ENCODE data around the gene SEMG2. TPM values are rescaled to one million over a fixed set of nuclear protein-coding genes. Genes with fewer than 3 reads are reported as not detected.

The SEMG2 gene
- total RNA-seq, 2 experiments from 2014 or later, result not detected

DNA sequence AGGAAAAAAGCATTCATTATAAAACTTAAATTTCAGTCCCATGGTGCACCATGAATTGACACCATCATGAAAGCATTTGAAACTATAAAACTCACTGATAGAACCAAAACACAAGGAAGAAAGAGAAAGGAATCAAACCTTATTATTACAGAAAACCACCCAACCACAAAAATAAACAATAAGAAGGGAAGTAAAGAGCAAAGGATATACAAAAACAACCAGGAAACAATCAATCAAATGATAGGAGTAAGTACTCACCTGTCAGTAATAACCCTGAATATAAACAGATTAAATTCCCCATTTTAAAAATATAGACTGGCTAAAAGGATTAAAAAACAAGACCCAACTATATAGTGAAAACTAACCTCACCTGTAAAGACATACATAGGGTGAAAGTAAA, 27.4 kb downstream of the SEMG2 start:
- Mint-ChIP-seq H3K4me3 (no peak overlapping the region), H3K27me3 (peaks cover 57% of the 10 kb centered on the region), H3K36me3 (ENCODE audit: low read depth) (no peaks in the 10 kb centered on the region), H3K4me1 (peaks cover 12% of the 10 kb centered on the region), H3K9me3 (no peaks in the 10 kb centered on the region), H3K27ac (no peak overlapping the region)
- DNase-seq, result no peak
- POLR2A ChIA-PET, result no interaction called here
- CTCF ChIA-PET, result no interaction called here

DNA sequence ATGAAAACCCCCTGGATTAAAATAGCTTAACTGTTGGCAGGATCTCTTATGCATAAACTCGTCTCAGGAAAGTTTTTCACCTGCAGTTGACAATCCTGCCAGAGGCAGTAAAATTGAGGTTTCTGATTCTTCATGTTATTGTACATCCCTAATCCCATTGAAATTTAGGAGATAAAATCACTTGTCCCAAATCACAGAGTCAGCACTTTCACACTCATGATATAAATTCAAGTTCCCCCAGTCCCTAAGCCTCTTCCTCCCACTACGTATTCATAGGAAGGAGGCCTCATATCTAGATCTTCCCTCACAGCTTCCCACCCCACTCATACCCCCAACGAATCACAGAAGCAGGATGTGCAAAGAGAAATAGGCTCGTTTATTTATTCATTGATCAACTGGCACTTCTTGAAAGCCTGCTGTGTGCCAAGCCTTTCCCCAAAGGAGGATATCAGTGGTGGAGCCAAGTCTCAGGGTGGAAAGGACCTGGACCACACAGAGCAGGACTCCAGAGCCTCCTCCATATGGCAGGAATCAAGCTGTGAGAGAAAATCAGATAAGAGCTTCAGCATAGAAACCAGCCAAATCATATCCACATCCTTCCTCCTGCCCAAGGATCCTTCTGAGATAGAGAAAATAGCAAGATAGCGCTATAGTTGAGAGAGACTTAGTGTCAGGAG, 30.8 kb downstream of the SEMG2 start:
- no peak for DNase-seq
- CTCF ChIA-PET, result no interaction called here
- Mint-ChIP-seq H3K27ac (no peak overlapping the region), H3K27me3 (peaks cover 34% of the 10 kb centered on the region), H3K4me3 (no peak overlapping the region), H3K36me3 (ENCODE audit: low read depth) (no peaks in the 10 kb centered on the region), H3K4me1 (peaks cover 24% of the 10 kb centered on the region), H3K9me3 (no peaks in the 10 kb centered on the region)
- POLR2A ChIA-PET, result no interaction called here

DNA sequence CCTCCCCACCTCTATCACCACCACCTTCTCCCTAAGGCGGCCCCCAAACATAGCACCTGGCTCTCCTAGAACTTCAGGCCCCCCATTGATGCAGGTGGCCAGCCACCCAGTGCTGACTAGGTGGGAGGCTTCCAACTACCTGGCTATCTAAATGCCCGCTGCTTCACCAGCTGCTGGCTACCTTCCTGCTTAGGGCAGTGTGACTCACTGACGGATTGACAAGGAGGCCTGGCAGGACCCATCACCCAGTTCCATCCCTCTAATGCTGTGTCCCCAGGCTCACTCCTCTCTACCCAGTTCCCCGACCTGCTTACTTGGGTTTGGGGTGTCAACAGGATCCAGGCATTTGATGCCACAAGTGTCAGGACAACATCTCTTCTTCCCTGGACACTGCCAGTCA, 32.1 kb downstream of the SEMG2 start:
- Mint-ChIP-seq H3K4me1 (peaks cover 24% of the 10 kb centered on the region), H3K9me3 (no peaks in the 10 kb centered on the region), H3K36me3 (ENCODE audit: low read depth) (no peaks in the 10 kb centered on the region), H3K27ac (no peak overlapping the region), H3K4me3 (no peak overlapping the region), H3K27me3 (peaks cover 24% of the 10 kb centered on the region)
- CTCF ChIA-PET, result interaction anchor here (1.0 kb wide), 1 partner anchor 23 kb away, joined by 3 read pairs; no protein-coding TSS in a partner anchor
- POLR2A ChIA-PET, result no interaction called here
- no peak for DNase-seq

DNA sequence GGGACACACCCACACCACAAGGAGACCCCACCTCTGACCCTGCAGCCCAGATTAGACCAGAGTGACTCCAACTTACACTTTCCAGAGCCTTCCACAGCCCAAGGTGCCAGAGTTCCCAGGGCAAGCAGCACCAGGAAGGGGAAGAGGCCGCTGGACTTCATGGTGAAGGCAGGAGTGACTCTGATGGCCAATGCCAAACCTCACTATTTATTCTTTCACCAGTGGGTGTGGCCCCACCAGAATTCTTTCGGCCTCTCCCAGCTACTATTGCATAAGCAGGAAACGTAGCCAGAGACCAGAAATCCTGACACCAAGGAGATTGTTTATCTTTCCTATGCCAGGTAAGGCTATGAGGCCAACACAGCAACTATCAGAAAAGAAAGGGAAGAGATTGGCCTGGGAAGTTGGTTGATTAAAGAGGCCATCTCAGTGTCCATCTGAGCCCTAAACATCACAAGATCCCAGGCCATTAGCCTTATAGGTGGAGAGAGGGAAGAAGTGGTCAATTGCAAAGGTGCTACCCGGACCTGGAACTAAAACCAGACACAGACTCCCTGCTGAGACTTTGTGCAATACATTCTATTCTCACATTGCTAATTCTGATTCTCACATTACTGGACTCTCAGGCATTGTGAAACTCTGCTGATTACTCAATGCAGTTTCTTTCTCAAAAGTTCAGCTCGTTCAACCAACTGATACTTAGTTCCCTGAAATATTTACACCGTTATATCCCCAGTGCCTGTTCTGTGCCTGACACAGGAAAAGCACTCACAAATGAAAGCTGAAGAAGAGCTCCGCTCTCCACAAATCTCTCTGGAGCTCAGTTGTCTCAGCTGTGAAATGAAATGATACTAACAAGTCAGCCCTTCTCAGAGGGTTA, 33.5 kb downstream of the SEMG2 start, which contains the start of gene SLPI:
TSS of gene SLPI (minus strand) at position 182 of the 880 bp plus-strand sequence. CDS start at position 161, 21 bp downstream.
- no peak within 1 kb of the TSS for H3K27ac Mint-ChIP-seq
- H3K4me1 Mint-ChIP-seq, result peaks cover 24% of the 10 kb centered on the region
- no peak within 1 kb of the TSS for H3K4me3 Mint-ChIP-seq
- peaks cover 19% of the 10 kb centered on the region for H3K27me3 Mint-ChIP-seq
- POLR2A ChIA-PET, result no interaction called here
- no peaks in the 10 kb centered on the region for H3K9me3 Mint-ChIP-seq
- no peak for DNase-seq
- CTCF ChIA-PET, result interaction anchor here (0.5 to 1.9 kb wide), 5 partner anchors 19 to 411 kb away, joined by 3 to 8 read pairs (median 4); no protein-coding TSS in a partner anchor
- no peaks in the 10 kb centered on the region for H3K36me3 Mint-ChIP-seq (ENCODE audit: low read depth)

DNA sequence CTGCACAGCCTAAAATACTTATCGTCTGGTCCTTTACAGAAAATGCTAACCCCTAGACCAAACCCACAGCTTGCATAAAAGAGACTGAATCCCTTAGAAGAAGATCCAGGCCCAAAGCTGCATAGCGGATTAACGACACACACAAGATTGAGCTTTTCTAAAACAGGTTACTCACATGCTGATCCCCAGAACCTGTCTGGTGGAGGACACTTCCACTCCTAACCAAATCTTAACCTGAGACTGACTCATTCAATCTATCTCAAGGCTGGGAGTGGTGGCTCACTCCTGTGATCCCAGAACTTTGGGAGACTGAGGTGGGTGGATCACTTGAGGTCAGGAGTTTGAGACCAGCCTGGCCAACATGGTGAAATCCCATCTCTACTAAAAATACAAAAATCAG, 36.0 kb downstream of the SEMG2 start:
- DNase-seq, result no peak
- no peak overlapping the region for H3K27ac Mint-ChIP-seq
- H3K27me3 Mint-ChIP-seq, result peaks cover 22% of the 10 kb centered on the region
- H3K4me1 Mint-ChIP-seq, result peaks cover 23% of the 10 kb centered on the region
- H3K4me3 Mint-ChIP-seq, result no peak overlapping the region
- POLR2A ChIA-PET, result no interaction called here
- no peaks in the 10 kb centered on the region for H3K36me3 Mint-ChIP-seq (ENCODE audit: low read depth)
- no peaks in the 10 kb centered on the region for H3K9me3 Mint-ChIP-seq
- CTCF ChIA-PET, result interaction anchor here (1.5 kb wide), 1 partner anchor 161 kb away, joined by 5 read pairs; no protein-coding TSS in a partner anchor

DNA sequence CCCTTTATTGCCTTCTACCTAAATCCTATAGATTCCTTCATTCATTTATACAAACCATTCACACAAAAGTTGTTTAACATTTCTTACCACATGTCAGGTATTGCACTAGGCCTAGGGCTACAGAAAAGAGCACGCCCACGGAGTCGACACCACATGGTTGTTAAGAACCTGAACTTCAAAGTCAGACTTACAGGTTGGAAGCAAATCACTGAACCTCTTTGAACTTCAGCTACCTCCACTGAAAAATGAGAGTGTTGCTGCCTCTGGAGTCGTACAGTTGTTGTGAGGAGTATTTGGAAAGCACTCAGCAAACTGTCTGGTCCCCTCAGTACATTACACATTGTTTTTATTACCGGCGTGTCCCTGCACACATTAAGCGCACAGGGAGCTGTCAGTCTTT, 36.5 kb downstream of the SEMG2 start:
- H3K27ac Mint-ChIP-seq, result no peak overlapping the region
- no peak overlapping the region for H3K4me3 Mint-ChIP-seq
- no peak for DNase-seq
- H3K4me1 Mint-ChIP-seq, result peaks cover 18% of the 10 kb centered on the region
- POLR2A ChIA-PET, result no interaction called here
- H3K27me3 Mint-ChIP-seq, result peaks cover 27% of the 10 kb centered on the region
- CTCF ChIA-PET, result interaction anchor here (1.5 kb wide), 1 partner anchor 161 kb away, joined by 5 read pairs; no protein-coding TSS in a partner anchor
- H3K9me3 Mint-ChIP-seq, result no peaks in the 10 kb centered on the region
- H3K36me3 Mint-ChIP-seq (ENCODE audit: low read depth), result no peaks in the 10 kb centered on the region

DNA sequence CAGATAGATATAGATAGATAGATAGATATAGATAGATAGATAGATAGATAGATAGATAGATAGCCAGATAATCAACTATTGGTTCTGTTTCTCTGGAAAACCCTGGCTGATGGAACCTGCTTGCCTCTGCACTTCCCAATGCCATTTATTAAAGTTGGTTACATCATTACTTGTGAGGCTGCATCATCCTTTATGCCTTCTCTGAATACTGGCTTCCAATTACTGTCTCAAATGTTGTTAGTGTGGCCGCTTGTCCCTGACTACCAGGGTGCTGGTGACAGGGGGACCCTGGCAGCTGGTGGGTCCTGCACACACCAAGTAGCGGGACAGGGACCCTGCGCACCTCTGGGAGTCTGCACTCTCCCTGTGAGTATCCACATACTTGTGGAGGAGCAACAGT, 37.1 kb downstream of the SEMG2 start:
- peaks cover 18% of the 10 kb centered on the region for H3K4me1 Mint-ChIP-seq
- H3K27me3 Mint-ChIP-seq, result peaks cover 31% of the 10 kb centered on the region
- no peaks in the 10 kb centered on the region for H3K36me3 Mint-ChIP-seq (ENCODE audit: low read depth)
- no peak for DNase-seq
- H3K27ac Mint-ChIP-seq, result no peak overlapping the region
- no peaks in the 10 kb centered on the region for H3K9me3 Mint-ChIP-seq
- H3K4me3 Mint-ChIP-seq, result no peak overlapping the region
- CTCF ChIA-PET, result interaction anchor here (1.5 kb wide), 1 partner anchor 162 kb away, joined by 5 read pairs; no protein-coding TSS in a partner anchor
- POLR2A ChIA-PET, result no interaction called here

DNA sequence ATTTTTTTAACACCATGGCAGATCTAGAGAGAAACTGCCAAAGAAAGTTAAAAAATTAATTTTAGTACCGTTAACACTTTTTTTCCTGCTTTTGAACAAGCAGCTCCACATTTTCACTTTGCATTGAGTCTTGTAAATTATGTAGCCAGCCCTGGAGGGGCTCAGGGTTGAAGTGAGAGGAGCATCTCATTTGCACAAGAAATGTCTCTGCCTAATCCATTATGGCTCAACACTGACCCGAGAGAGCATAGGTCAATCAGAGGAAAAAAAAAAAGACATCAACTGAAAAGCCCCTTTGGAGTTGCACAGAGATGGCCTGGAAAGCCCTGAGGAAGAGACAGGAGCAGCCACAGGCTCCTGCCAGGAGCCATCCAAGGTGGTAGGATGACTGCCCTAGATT, 37.5 kb downstream of the SEMG2 start:
- H3K27me3 Mint-ChIP-seq, result peaks cover 31% of the 10 kb centered on the region
- ChIA-PET CTCF (interaction anchor here (1.1 kb wide), 1 partner anchor 35 kb away, joined by 3 read pairs; no protein-coding TSS in a partner anchor), POLR2A (no interaction called here)
- no peaks in the 10 kb centered on the region for H3K9me3 Mint-ChIP-seq
- peaks cover 15% of the 10 kb centered on the region for H3K4me1 Mint-ChIP-seq
- no peak overlapping the region for H3K27ac Mint-ChIP-seq
- no peaks in the 10 kb centered on the region for H3K36me3 Mint-ChIP-seq (ENCODE audit: low read depth)
- no peak for DNase-seq
- no peak overlapping the region for H3K4me3 Mint-ChIP-seq

DNA sequence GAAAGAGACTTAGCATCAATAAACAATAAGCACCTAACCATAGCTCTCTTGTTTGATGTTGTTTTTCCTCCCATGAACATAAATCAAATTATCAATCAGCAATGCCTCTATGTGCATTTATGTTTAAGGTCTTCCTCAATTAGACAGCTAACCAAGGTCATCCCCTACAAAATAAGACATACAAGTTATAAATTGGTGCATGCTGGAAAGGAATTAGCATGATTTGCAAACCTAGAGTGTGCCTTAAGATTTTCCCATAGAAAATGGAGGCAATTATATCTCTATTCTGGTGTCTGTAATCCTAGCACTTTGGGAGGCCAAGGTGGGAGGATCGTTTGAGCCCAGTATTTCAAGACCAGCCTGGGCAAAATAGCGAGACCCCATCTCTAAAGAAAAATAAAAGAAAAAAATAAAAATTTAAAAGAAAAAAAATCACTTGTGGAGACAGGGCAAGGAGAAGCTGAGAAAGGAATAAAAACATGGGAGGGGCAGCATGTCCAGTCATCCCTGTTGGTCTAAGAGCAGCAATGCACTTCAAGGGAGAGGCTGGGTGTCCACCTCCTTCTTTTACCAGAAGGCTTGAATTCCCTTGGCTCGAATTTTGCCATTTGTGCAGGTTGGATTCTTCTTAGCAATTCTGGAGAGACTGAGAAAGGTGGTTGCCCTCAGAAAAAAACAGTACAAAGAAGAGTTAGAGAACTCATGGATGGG, 42.5 kb downstream of the SEMG2 start:
- Mint-ChIP-seq H3K36me3 (ENCODE audit: low read depth) (no peaks in the 10 kb centered on the region), H3K27me3 (peaks cover 53% of the 10 kb centered on the region), H3K9me3 (no peaks in the 10 kb centered on the region), H3K27ac (no peak overlapping the region), H3K4me1 (no peaks in the 10 kb centered on the region), H3K4me3 (no peak overlapping the region)
- DNase-seq, result no peak
- POLR2A ChIA-PET, result no interaction called here
- CTCF ChIA-PET, result no interaction called here

DNA sequence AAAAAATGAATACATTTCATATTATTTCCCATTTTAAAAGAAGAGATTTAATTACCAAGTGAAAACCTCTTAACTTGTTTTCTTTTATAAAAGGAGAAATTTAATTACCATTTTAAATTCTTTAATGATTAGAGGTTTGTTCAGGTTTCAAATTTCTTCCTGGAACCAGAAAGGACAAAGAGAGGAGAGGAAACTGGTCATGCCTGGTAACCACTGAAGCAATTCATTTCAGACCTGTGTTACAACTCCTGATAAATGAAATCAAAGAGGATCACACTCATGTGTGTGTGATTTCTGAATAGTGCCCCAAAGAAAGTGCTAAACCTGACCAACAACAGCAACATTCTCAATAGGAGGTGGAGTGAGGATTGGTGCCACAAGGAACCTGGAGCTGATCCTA, 45.8 kb downstream of the SEMG2 start:
- CTCF ChIA-PET, result no interaction called here
- no peaks in the 10 kb centered on the region for H3K4me1 Mint-ChIP-seq
- H3K9me3 Mint-ChIP-seq, result no peaks in the 10 kb centered on the region
- POLR2A ChIA-PET, result no interaction called here
- no peaks in the 10 kb centered on the region for H3K36me3 Mint-ChIP-seq (ENCODE audit: low read depth)
- H3K27me3 Mint-ChIP-seq, result peaks cover 56% of the 10 kb centered on the region
- no peak overlapping the region for H3K4me3 Mint-ChIP-seq
- DNase-seq, result no peak
- H3K27ac Mint-ChIP-seq, result no peak overlapping the region

DNA sequence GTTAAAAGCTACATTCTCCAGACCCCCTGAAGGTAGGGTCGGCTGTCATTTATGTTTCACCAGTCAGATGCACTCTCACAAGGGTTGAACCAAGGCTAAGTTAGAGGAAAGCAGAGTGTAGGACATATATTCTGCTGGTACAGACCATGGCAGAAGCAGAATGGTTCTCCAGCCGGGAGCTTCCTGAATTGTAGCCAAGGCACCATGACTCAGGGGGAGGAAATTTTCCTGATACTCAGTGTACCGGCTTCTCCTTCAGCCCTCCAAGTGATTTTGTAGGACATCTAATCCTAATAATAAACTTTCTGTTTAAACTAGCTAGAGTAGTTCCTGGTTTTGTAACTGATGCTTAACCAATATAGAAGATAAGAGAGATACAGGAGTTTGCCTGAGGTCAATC, 47.4 kb downstream of the SEMG2 start:
- no peak overlapping the region for H3K27ac Mint-ChIP-seq
- DNase-seq, result no peak
- H3K4me1 Mint-ChIP-seq, result no peaks in the 10 kb centered on the region
- no peaks in the 10 kb centered on the region for H3K36me3 Mint-ChIP-seq (ENCODE audit: low read depth)
- H3K4me3 Mint-ChIP-seq, result no peak overlapping the region
- POLR2A ChIA-PET, result no interaction called here
- H3K9me3 Mint-ChIP-seq, result no peaks in the 10 kb centered on the region
- CTCF ChIA-PET, result interaction anchor here (0.8 to 2.1 kb wide), 2 partner anchors 22 to 53 kb away, joined by 3 to 9 read pairs; no protein-coding TSS in a partner anchor
- H3K27me3 Mint-ChIP-seq, result peaks cover 52% of the 10 kb centered on the region

DNA sequence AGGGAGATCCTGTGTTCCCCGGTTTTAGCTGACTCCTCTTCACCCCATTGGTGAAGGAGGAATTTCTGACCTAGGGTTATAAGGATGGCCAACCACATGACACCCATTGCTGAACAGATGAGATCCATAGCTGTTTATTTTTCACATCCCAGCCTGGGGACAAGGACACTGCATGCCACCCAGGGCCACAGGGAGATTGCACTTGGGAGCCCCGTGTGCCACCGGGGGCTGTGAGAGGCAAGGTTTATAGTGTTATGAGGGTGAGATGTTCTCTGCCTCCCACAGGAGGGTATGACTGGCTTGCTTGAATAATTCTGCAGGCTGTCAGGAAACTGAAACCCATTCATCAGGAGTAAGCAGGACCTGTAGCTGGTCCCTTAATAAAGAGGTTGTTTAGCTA, 47.9 kb downstream of the SEMG2 start:
- Mint-ChIP-seq H3K9me3 (no peaks in the 10 kb centered on the region), H3K4me3 (no peak overlapping the region)

DNA sequence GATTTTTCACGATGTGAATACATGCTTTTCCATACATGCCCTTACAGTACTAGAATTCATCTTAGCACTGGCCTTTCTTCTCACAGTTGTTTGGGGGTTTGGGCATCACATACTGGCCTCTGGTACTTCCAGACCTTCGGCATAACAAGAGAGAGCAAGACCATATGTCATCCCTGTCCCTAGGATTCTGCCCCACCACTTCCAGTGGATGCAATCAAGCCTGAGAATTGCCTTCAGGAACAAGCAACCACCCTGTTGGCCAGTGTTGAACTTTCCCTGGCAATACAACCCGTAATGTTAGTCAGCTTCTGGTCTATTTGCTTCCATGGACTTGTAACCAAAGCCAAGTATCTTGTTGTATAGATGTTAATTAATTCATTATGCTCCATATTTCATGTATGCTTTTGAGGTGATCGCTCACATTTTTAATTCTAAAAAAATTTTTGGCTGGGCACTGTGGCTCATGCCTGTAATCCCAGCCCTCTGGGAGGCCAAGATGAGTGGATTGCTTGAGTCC, 48.6 kb downstream of the SEMG2 start:
- ChIA-PET CTCF (interaction anchor here (2.1 kb wide), 1 partner anchor 21 kb away, joined by 9 read pairs; no protein-coding TSS in a partner anchor), POLR2A (no interaction called here)
- Mint-ChIP-seq H3K27ac (no peak overlapping the region), H3K27me3 (peaks cover 52% of the 10 kb centered on the region), H3K4me1 (no peaks in the 10 kb centered on the region), H3K36me3 (ENCODE audit: low read depth) (no peaks in the 10 kb centered on the region), H3K4me3 (no peak overlapping the region), H3K9me3 (no peaks in the 10 kb centered on the region)
- no peak for DNase-seq

More for the DNA sequence above, 47.9 kb downstream of the SEMG2 start:
- peaks cover 53% of the 10 kb centered on the region for H3K27me3 Mint-ChIP-seq
- POLR2A ChIA-PET, result no interaction called here
- CTCF ChIA-PET, result interaction anchor here (2.1 kb wide), 1 partner anchor 22 kb away, joined by 9 read pairs; no protein-coding TSS in a partner anchor
- H3K27ac Mint-ChIP-seq, result no peak overlapping the region
- no peaks in the 10 kb centered on the region for H3K4me1 Mint-ChIP-seq
- DNase-seq, result no peak
- no peaks in the 10 kb centered on the region for H3K36me3 Mint-ChIP-seq (ENCODE audit: low read depth)
